Body of pancreas (tissue), 4 donors: ENCODE results near the gene IDH3G.

Source experiments
- CTCF ChIP-seq, 7 experiments: fragments of 450-650 bp in 4 of 7; fragments of 200-600 bp in 3 of 7; sonication (generic) in 3 of 7; IDR thresholded peaks; one replicate each; pipeline ENCODE4 v1.5.1; 2016 to 2019; ENCODE audit warnings: antibody characterized with exemption in 7 of 7
- POLR2A ChIP-seq, 3 donors: fragments of 450-650 bp; IDR thresholded peaks; one replicate each; pipeline ENCODE4 v1.6.1; 2016; ENCODE audit warnings: antibody characterized with exemption in 3 of 3, mild to moderate bottlenecking in 2 of 3

- no peak for TF ChIP-seq CTCF (IDR thresholded peaks at IDR 0.05)
- TF ChIP-seq POLR2A (IDR thresholded peaks at IDR 0.05): no peak
Observed at GRCh38 chrX:153769865-153770600, 24.1 kb downstream of the IDH3G start.
